OCI-LY7 (cell line): ENCODE measurements around the gene TBCEL. TPM values are rescaled to one million over a fixed set of nuclear protein-coding genes. Genes with fewer than 3 reads are reported as not detected.
A peak's percentile ranks its signal among the peaks of the same experiment; 100 is the strongest.

Experiments used
- BruUV-seq: library from RNA; stranded (reverse); fragments of 400-500 nt; replicated peaks from 2 replicates; lab custom pipeline; 2021; lab: Mats Ljungman, UMichigan
- CTCF ChIA-PET: fragments of 300-600 bp; sonication (Branson Sonifier 250); formaldehyde crosslinking; loops from one replicate; lab custom pipeline; 2022; ENCODE audit warnings: antibody characterized with exemption; ENCODE audit not compliant: unreplicated experiment; lab: Charles Lee
- POLR2A ChIA-PET: fragments of 300-600 bp; sonication (Branson Sonifier 250); formaldehyde crosslinking; loops from one replicate; lab custom pipeline; 2022; ENCODE audit warnings: antibody characterized with exemption; lab: Charles Lee
- DNase-seq: peaks from one replicate; pipeline ENCODE4 v3.0.0-alpha.2; 2015; ENCODE audit warnings: low spot score
- H2AFZ ChIP-seq: fragments of 200-600 bp; sonication (generic), shearing (Covaris generic); 2 replicates; pipeline ENCODE4 v1.6.1; 2014; ENCODE audit warnings: mild to moderate bottlenecking, antibody characterized with exemption, low read length, moderate library complexity
- H3K27ac ChIP-seq: fragments of 200-600 bp; sonication (generic); 2 replicates; pipeline ENCODE4 v1.5.1; 2014; ENCODE audit warnings: mixed run types, low read depth, mild to moderate bottlenecking, moderate library complexity, low read length, inconsistent platforms; ENCODE audit not compliant: poor library complexity, severe bottlenecking
- H3K36me3 ChIP-seq: fragments of 200-600 bp; sonication (generic); 2 replicates; pipeline ENCODE4 v1.6.1; 2014; ENCODE audit warnings: mild to moderate bottlenecking, antibody characterized with exemption, low read length, moderate library complexity, mixed read lengths; ENCODE audit not compliant: insufficient read depth
- H3K4me1 ChIP-seq: fragments of 200-600 bp; sonication (generic); 2 replicates; pipeline ENCODE4 v1.5.1; 2014; ENCODE audit warnings: mild to moderate bottlenecking, low read length; ENCODE audit not compliant: insufficient read depth, poor library complexity, severe bottlenecking
- H3K4me2 ChIP-seq: fragments of 200-600 bp; sonication (generic); 2 replicates; pipeline ENCODE4 v1.6.1; 2014; ENCODE audit warnings: mild to moderate bottlenecking, low read length
- H3K4me3 ChIP-seq: fragments of 200-600 bp; sonication (generic); 2 replicates; pipeline ENCODE4 v1.5.1; 2014; ENCODE audit warnings: mild to moderate bottlenecking, low read depth, low read length; ENCODE audit not compliant: poor library complexity, severe bottlenecking
- H3K79me2 ChIP-seq: fragments of 200-600 bp; sonication (generic); 2 replicates; pipeline ENCODE4 v1.6.1; 2016; ENCODE audit warnings: low read depth, mild to moderate bottlenecking, low read length, moderate library complexity, mixed read lengths; ENCODE audit not compliant: insufficient read depth
- H3K9me2 ChIP-seq: fragments of 200-600 bp; sonication (generic); 2 replicates; pipeline ENCODE4 v1.6.1; 2016; ENCODE audit warnings: mild to moderate bottlenecking, low read length, mixed read lengths; ENCODE audit not compliant: insufficient read depth
- H3K9me3 ChIP-seq: fragments of 200-600 bp; sonication (generic); 2 replicates; pipeline ENCODE4 v1.6.1; 2014; ENCODE audit warnings: mild to moderate bottlenecking, mixed run types, low read length, mixed read lengths
- H4K20me1 ChIP-seq: fragments of 200-600 bp; sonication (generic); 2 replicates; pipeline ENCODE4 v1.6.1; 2014; ENCODE audit warnings: mild to moderate bottlenecking, antibody characterized with exemption, low read length, moderate library complexity, mixed read lengths; ENCODE audit not compliant: insufficient read depth
- CTCF ChIP-seq: fragments of 200-600 bp; sonication (generic); conservative IDR thresholded peaks from 2 replicates; pipeline ENCODE4 v1.5.1; 2014; ENCODE audit warnings: mild to moderate bottlenecking, antibody characterized with exemption, low read length, moderate library complexity, mixed read lengths
- EZH2phosphoT487 ChIP-seq: fragments of 200-600 bp; sonication (generic); IDR thresholded peaks from 2 replicates; pipeline ENCODE4 v1.6.1; 2018; ENCODE audit warnings: low read depth, borderline replicate concordance, mild to moderate bottlenecking, mixed run types, antibody characterized with exemption, low read length, moderate library complexity, mixed read lengths
- intact Hi-C: fragments of 100-400 bp; cut with micrococcal nuclease; formaldehyde crosslinking; loops from one replicate; pipeline ENCODE4 v1.10.0; 2022; ENCODE audit not compliant: unreplicated experiment
- total RNA-seq, 2 experiments: library from RNA; depleted of rRNA in 1 of 2; stranded (reverse); fragments of >200 nt in 1 of 2; shearing (Covaris generic) in 1 of 2; gene quantifications; 2 replicates each; pipeline ENCODE4 v1.2.3, GENCODE V29; 2014 to 2022

TBCEL gene
- total RNA-seq, 2 experiments from 2014 or later: 13.0 to 17.1 TPM

GRCh38 chr11:121104312-121104762 lies 80.4 kb downstream of the TBCEL start:
- intact Hi-C loops: no loop called here
- H4K20me1 ChIP-seq: no peaks in the 10 kb centered on the region

GRCh38 chr11:121105063-121105480 lies 81.2 kb downstream of the TBCEL start:
- Histone ChIP-seq H3K27ac (no peak overlapping the region), H3K79me2 (no peaks in the 10 kb centered on the region), H3K9me3 (no peaks in the 10 kb centered on the region), H3K4me1 (no peaks in the 10 kb centered on the region), H3K9me2 (no peaks in the 10 kb centered on the region), H3K4me2 (no peak overlapping the region), H3K4me3 (no peak overlapping the region), H4K20me1 (no peaks in the 10 kb centered on the region), H3K36me3 (no peaks in the 10 kb centered on the region), H2AFZ (no peak overlapping the region)
- TF ChIP-seq CTCF (no peak), EZH2phosphoT487 (no peak)
- intact Hi-C loops: no loop called here
- ChIA-PET POLR2A (interaction anchor here (1.2 kb wide), 1 partner anchor 17 kb away, joined by 3 read pairs; no protein-coding TSS in a partner anchor), CTCF (no interaction called here)
- no TSS peak for BruUV-seq
- no peak for DNase-seq

More at GRCh38 chr11:121104312-121104762, 80.4 kb downstream of the TBCEL start:
- Histone ChIP-seq H3K4me1 (no peaks in the 10 kb centered on the region), H3K9me2 (no peaks in the 10 kb centered on the region), H3K27ac (no peak overlapping the region), H3K9me3 (no peaks in the 10 kb centered on the region), H3K79me2 (no peaks in the 10 kb centered on the region), H3K4me2 (no peak overlapping the region), H3K4me3 (no peak overlapping the region), H2AFZ (no peak overlapping the region), H3K36me3 (no peaks in the 10 kb centered on the region)
- no TSS peak for BruUV-seq
- ChIA-PET CTCF (no interaction called here), POLR2A (no interaction called here)
- TF ChIP-seq CTCF: peak; percentile 67
- no peak for TF ChIP-seq EZH2phosphoT487
- no peak for DNase-seq

- no peaks in the 10 kb centered on the region for H3K9me2 ChIP-seq
- intact Hi-C loops: no loop called here
- no TSS peak for BruUV-seq
- TF ChIP-seq CTCF (no peak), EZH2phosphoT487 (no peak)
- ChIA-PET CTCF (no interaction called here), POLR2A (interaction anchor here (0.7 to 1.2 kb wide), 2 partner anchors 16 to 1912 kb away, joined by 3 read pairs; no protein-coding TSS in a partner anchor)
- H3K27ac ChIP-seq: no peak overlapping the region
- H3K4me1 ChIP-seq: no peaks in the 10 kb centered on the region
- no peak overlapping the region for H3K4me2 ChIP-seq
- H4K20me1 ChIP-seq: no peaks in the 10 kb centered on the region
- H2AFZ ChIP-seq: no peak overlapping the region
- H3K4me3 ChIP-seq: no peak overlapping the region
- no peaks in the 10 kb centered on the region for H3K9me3 ChIP-seq
- no peaks in the 10 kb centered on the region for H3K36me3 ChIP-seq
- H3K79me2 ChIP-seq: no peaks in the 10 kb centered on the region
- no peak for DNase-seq
Observed at GRCh38 chr11:121105481-121106195, 81.7 kb downstream of the TBCEL start.
